GM23248 (cell line): ENCODE results near the gene PLEKHM2. TPM values are rescaled to one million over a fixed set of nuclear protein-coding genes. Genes with fewer than 3 reads are reported as not detected.

Experiments
- DNase-seq: peaks from one replicate; pipeline ENCODE4 v3.0.0-alpha.2; 2015
- H2AFZ ChIP-seq: fragments of 200-600 bp; sonication (generic); 2 replicates; pipeline ENCODE4 v1.6.1; 2016; ENCODE audit warnings: antibody characterized with exemption
- H3F3A ChIP-seq: fragments of 200-600 bp; sonication (generic); 2 replicates; pipeline ENCODE4 v1.6.1; 2016; ENCODE audit warnings: mild to moderate bottlenecking, antibody characterized with exemption, mixed run types; ENCODE audit not compliant: insufficient read depth
- H3K27ac ChIP-seq: fragments of 200-600 bp; sonication (generic); 2 replicates; pipeline ENCODE4 v1.5.1; 2016; ENCODE audit warnings: mild to moderate bottlenecking
- H3K27me3 ChIP-seq: fragments of 200-600 bp; sonication (generic); replicated peaks from 2 replicates; pipeline ENCODE4 v1.6.1; 2016; ENCODE audit warnings: mild to moderate bottlenecking; ENCODE audit not compliant: insufficient read depth
- H3K36me3 ChIP-seq: fragments of 200-600 bp; sonication (generic); 2 replicates; pipeline ENCODE4 v1.6.1; 2016; ENCODE audit warnings: low read depth, mild to moderate bottlenecking
- H3K4me1 ChIP-seq: fragments of 200-600 bp; sonication (generic); 2 replicates; pipeline ENCODE4 v1.6.1; 2016; ENCODE audit warnings: mild to moderate bottlenecking; ENCODE audit not compliant: insufficient read depth
- H3K4me2 ChIP-seq: fragments of 200-600 bp; sonication (generic); one replicate; pipeline ENCODE4 v1.6.1; 2016; ENCODE audit warnings: mild to moderate bottlenecking; ENCODE audit not compliant: unreplicated experiment
- H3K4me3 ChIP-seq: fragments of 200-600 bp; sonication (generic); 2 replicates; pipeline ENCODE4 v1.5.1; 2016; ENCODE audit warnings: mild to moderate bottlenecking
- H3K79me2 ChIP-seq: fragments of 200-600 bp; sonication (generic); 2 replicates; pipeline ENCODE4 v1.6.1; 2016; ENCODE audit warnings: mild to moderate bottlenecking; ENCODE audit not compliant: insufficient read depth
- H3K9ac ChIP-seq: fragments of 200-600 bp; sonication (generic); 2 replicates; pipeline ENCODE4 v1.6.1; 2016; ENCODE audit warnings: mild to moderate bottlenecking
- H3K9me2 ChIP-seq: fragments of 200-600 bp; sonication (generic); 2 replicates; pipeline ENCODE4 v1.6.1; 2016; ENCODE audit warnings: mixed run types, mild to moderate bottlenecking, moderate library complexity; ENCODE audit not compliant: insufficient read depth
- H3K9me3 ChIP-seq: fragments of 200-600 bp; sonication (generic); one replicate; pipeline ENCODE4 v1.6.1; 2017; ENCODE audit warnings: low read depth
- H4K20me1 ChIP-seq: fragments of 200-600 bp; sonication (generic); 2 replicates; pipeline ENCODE4 v1.6.0; 2016; ENCODE audit not compliant: insufficient read depth
- EZH2 ChIP-seq: fragments of 200-600 bp; sonication (generic); IDR thresholded peaks from 2 replicates; pipeline ENCODE4 v1.6.1; 2018; ENCODE audit warnings: antibody characterized with exemption, mild to moderate bottlenecking; ENCODE audit not compliant: insufficient read depth, poor library complexity, severe bottlenecking
- EZH2phosphoT487 ChIP-seq: fragments of 200-600 bp; sonication (generic); IDR thresholded peaks from 2 replicates; pipeline ENCODE4 v1.6.1; 2018; ENCODE audit warnings: antibody characterized with exemption, moderate library complexity, mild to moderate bottlenecking, low read depth; ENCODE audit not compliant: insufficient read depth
- WGBS, 2 experiments: methylation state at CpG; one replicate each; pipeline ENCODE4 v1.1.6; 2015 to 2017; ENCODE audit warnings: low lambda C conversion rate in 2 of 2, low coverage in 1 of 2; ENCODE audit errors: missing lambda C conversion rate in 2 of 2; 5-methylcytosine and 5-hydroxymethylcytosine counted together
- in situ Hi-C: fragments of 300-500 bp; cut with MboI; formaldehyde crosslinking; loops from 2 replicates; pipeline ENCODE4 v1.15.0; 2020
- polyA plus RNA-seq: library from polyadenylated mRNA; unstranded; fragments of >200 nt; fragmentation: Nextera tagmentation; extraction: Ambion mirVana; gene quantifications from 2 replicates; pipeline ENCODE4 v1.2.1, GENCODE V29; 2016
- total RNA-seq: library from RNA; depleted of rRNA; stranded (reverse); fragments of >200 nt; shearing (Covaris generic); gene quantifications from 2 replicates; pipeline ENCODE4 v1.2.3, GENCODE V29; 2014

The PLEKHM2 gene
- total and polyA plus RNA-seq, 2 experiments from 2014 or later, result 14.9 to 52.9 TPM

- Histone ChIP-seq H3K4me1 (no peaks in the 10 kb centered on the region), H3K9me2 (no peaks in the 10 kb centered on the region), H2AFZ (no peak overlapping the region), H3K27ac (no peak overlapping the region), H3K4me2 (no peak overlapping the region), H3K4me3 (no peak overlapping the region), H3K36me3 (no peaks in the 10 kb centered on the region), H4K20me1 (no peaks in the 10 kb centered on the region), H3K27me3 (no peaks in the 10 kb centered on the region), H3K9me3 (no peaks in the 10 kb centered on the region), H3F3A (peaks cover 6% of the 10 kb centered on the region; the same call in 1 of the 2 replicates), H3K9ac (no peak overlapping the region), H3K79me2 (no peaks in the 10 kb centered on the region)
- no peak for DNase-seq
- in situ Hi-C loops, result no loop called here
- 78 to 79% methylated on average over 4 of the region's 4 CpGs for WGBS, 2 experiments
- TF ChIP-seq EZH2phosphoT487 (no peak), EZH2 (no peak)
Measured at GRCh38 chr1:15669864-15670263, 14.3 kb upstream of the PLEKHM2 start.

DNA sequence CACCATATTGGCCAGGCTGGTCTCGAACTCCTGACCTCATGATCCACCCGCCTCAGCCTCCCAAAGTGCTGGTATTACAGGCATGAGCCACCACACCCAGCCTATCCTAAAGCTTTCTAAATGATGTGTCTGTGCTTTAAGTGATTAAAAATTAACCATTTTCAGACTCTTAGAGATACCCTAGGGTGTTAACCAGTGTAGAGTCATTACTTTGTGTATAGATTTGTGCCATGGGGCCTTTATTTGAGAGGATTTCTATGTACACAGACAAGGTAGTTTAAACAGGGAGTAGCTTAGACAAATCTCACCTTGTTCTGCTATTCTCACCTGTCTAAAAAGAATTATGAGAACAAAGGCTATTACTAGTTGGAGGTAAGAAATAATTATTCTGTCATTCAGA lies 12.7 kb upstream of the PLEKHM2 start:
- Histone ChIP-seq H3K4me3 (no peak overlapping the region), H3K27ac (no peak overlapping the region), H3K79me2 (no peaks in the 10 kb centered on the region), H3K36me3 (no peaks in the 10 kb centered on the region), H3F3A (peaks cover 6% of the 10 kb centered on the region; the same call in 1 of the 2 replicates), H3K27me3 (no peaks in the 10 kb centered on the region), H3K9me2 (no peaks in the 10 kb centered on the region), H2AFZ (no peak overlapping the region), H4K20me1 (no peaks in the 10 kb centered on the region), H3K4me1 (no peaks in the 10 kb centered on the region), H3K9me3 (no peaks in the 10 kb centered on the region), H3K9ac (no peak overlapping the region), H3K4me2 (no peak overlapping the region)
- TF ChIP-seq EZH2 (no peak), EZH2phosphoT487 (no peak)
- DNase-seq, result no peak
- in situ Hi-C loops, result no loop called here
- WGBS, 2 experiments, result 94 to 95% methylated on average over 2 of the region's 2 CpGs

- no peaks in the 10 kb centered on the region for H3K36me3 ChIP-seq
- in situ Hi-C loops, result no loop called here
- H2AFZ ChIP-seq, result no peak overlapping the region
- no peak overlapping the region for H3K9ac ChIP-seq
- no peaks in the 10 kb centered on the region for H3K9me3 ChIP-seq
- H4K20me1 ChIP-seq, result no peaks in the 10 kb centered on the region
- H3K4me2 ChIP-seq, result no peak overlapping the region
- DNase-seq, result no peak
- H3K9me2 ChIP-seq, result no peaks in the 10 kb centered on the region
- peaks cover 14% of the 10 kb centered on the region for H3F3A ChIP-seq
- TF ChIP-seq EZH2, result no peak
- no peak for TF ChIP-seq EZH2phosphoT487
- no peak overlapping the region for H3K4me3 ChIP-seq
- no peak overlapping the region for H3K27ac ChIP-seq
- 69 to 71% methylated on average over 12 of the region's 12 CpGs for WGBS, 2 experiments
- H3K79me2 ChIP-seq, result no peaks in the 10 kb centered on the region
- H3K4me1 ChIP-seq, result peaks cover 13% of the 10 kb centered on the region
- H3K27me3 ChIP-seq, result no peaks in the 10 kb centered on the region
Measured at GRCh38 chr1:15674386-15675159, 9.5 kb upstream of the PLEKHM2 start.

GRCh38 chr1:15676010-15676409 lies 8.1 kb upstream of the PLEKHM2 start:
- no peak overlapping the region for H3K4me2 ChIP-seq
- no peaks in the 10 kb centered on the region for H3K9me2 ChIP-seq
- no peaks in the 10 kb centered on the region for H4K20me1 ChIP-seq
- peaks cover 24% of the 10 kb centered on the region for H3K4me1 ChIP-seq
- TF ChIP-seq EZH2, result no peak
- no peak for TF ChIP-seq EZH2phosphoT487
- H3K27ac ChIP-seq, result no peak overlapping the region
- no peaks in the 10 kb centered on the region for H3K36me3 ChIP-seq
- no peak overlapping the region for H3K4me3 ChIP-seq
- H3K79me2 ChIP-seq, result no peaks in the 10 kb centered on the region
- 77 to 80% methylated on average over 2 of the region's 2 CpGs for WGBS, 2 experiments
- no peaks in the 10 kb centered on the region for H3K9me3 ChIP-seq
- no peak for DNase-seq
- H3F3A ChIP-seq, result peaks cover 19% of the 10 kb centered on the region
- H3K9ac ChIP-seq, result no peak overlapping the region
- no peak overlapping the region for H2AFZ ChIP-seq
- H3K27me3 ChIP-seq, result no peaks in the 10 kb centered on the region
- in situ Hi-C loops, result no loop called here
